Liver (tissue), 9 donors: ENCODE measurements around the gene TDRD7. TPM values are rescaled to one million over a fixed set of nuclear protein-coding genes. Genes with fewer than 3 reads are reported as not detected.

ENCODE experiments used
- DNase-seq: peaks from one replicate; pipeline ENCODE4 v3.0.0-alpha.2; 2017; ENCODE audit warnings: low spot score
- H3K27ac ChIP-seq, 2 donors: one replicate each; pipeline ENCODE4 v1.7.0; 2013; ENCODE audit warnings: inconsistent platforms in 2 of 2, low read length in 2 of 2, control low read depth in 1 of 2, low read depth in 1 of 2, mild to moderate bottlenecking in 1 of 2
- H3K27me3 ChIP-seq, 4 donors: one replicate each; pipeline versions ENCODE4 v1.6.1 to v1.7.0; 2013; ENCODE audit warnings: low read length in 3 of 4, inconsistent platforms in 1 of 4, mild to moderate bottlenecking in 1 of 4, moderate library complexity in 1 of 4; ENCODE audit not compliant: control insufficient read depth in 4 of 4, insufficient read depth in 4 of 4
- H3K36me3 ChIP-seq, 4 donors: one replicate each; pipeline versions ENCODE4 v1.6.1 to v1.7.0; 2013; ENCODE audit warnings: low read length in 3 of 4, mild to moderate bottlenecking in 3 of 4, low read depth in 1 of 4, moderate library complexity in 1 of 4; ENCODE audit not compliant: control insufficient read depth in 4 of 4, insufficient read depth in 3 of 4
- H3K4me1 ChIP-seq, 4 donors: one replicate each; pipeline versions ENCODE4 v1.6.1 to v1.7.0; 2013; ENCODE audit warnings: low read length in 3 of 4, mild to moderate bottlenecking in 3 of 4, moderate library complexity in 1 of 4; ENCODE audit not compliant: control insufficient read depth in 4 of 4, insufficient read depth in 4 of 4
- H3K4me3 ChIP-seq, 3 donors: one replicate each; pipeline versions ENCODE4 v1.6.1 to v1.7.0; 2013; ENCODE audit warnings: low read length in 3 of 3, control low read depth in 1 of 3, low read depth in 1 of 3, mild to moderate bottlenecking in 1 of 3
- H3K9ac ChIP-seq, 2 donors: one replicate each; pipeline ENCODE4 v1.7.0; 2013; ENCODE audit warnings: low read length in 2 of 2, mild to moderate bottlenecking in 2 of 2, moderate library complexity in 2 of 2, control low read depth in 1 of 2, low read depth in 1 of 2
- H3K9me3 ChIP-seq, 4 donors: one replicate each; pipeline versions ENCODE4 v1.6.1 to v1.7.0; 2013; ENCODE audit warnings: low read length in 3 of 4; ENCODE audit not compliant: control insufficient read depth in 4 of 4
- ATF3 ChIP-seq: IDR thresholded peaks from 2 replicates; pipeline ENCODE4 v1.6.1; 2016; ENCODE audit warnings: antibody characterized with exemption
- CTCF ChIP-seq: fragments of 150-350 bp; IDR thresholded peaks from 2 replicates; pipeline ENCODE4 v1.5.1; 2017; ENCODE audit warnings: improper control_type of control experiment, low read depth, low read length; ENCODE audit not compliant: missing input control
- EGR1 ChIP-seq, 2 donors: IDR thresholded peaks; 2 replicates each; pipeline ENCODE4 v1.6.1; 2016 to 2018; ENCODE audit warnings: antibody characterized with exemption in 2 of 2, low read depth in 2 of 2
- FOXA1 ChIP-seq: IDR thresholded peaks from 2 replicates; pipeline ENCODE4 v1.6.1; 2016; ENCODE audit warnings: antibody characterized with exemption
- FOXA2 ChIP-seq: IDR thresholded peaks from 2 replicates; pipeline ENCODE4 v1.6.1; 2016; ENCODE audit warnings: antibody characterized with exemption
- GABPA ChIP-seq, 2 donors: IDR thresholded peaks in 1 of 2; conservative IDR thresholded peaks in 1 of 2; 2 replicates each; pipeline ENCODE4 v1.6.1; 2016; ENCODE audit warnings: antibody characterized with exemption in 2 of 2, mild to moderate bottlenecking in 1 of 2, moderate library complexity in 1 of 2
- HNF4A ChIP-seq, 2 donors: conservative IDR thresholded peaks; 2 replicates each; pipeline ENCODE4 v1.6.1; 2016; ENCODE audit warnings: antibody characterized with exemption in 2 of 2, mild to moderate bottlenecking in 2 of 2
- HNF4G ChIP-seq: IDR thresholded peaks from 2 replicates; pipeline ENCODE4 v1.6.1; 2016; ENCODE audit warnings: antibody characterized with exemption
- JUND ChIP-seq, 2 donors: IDR thresholded peaks; 2 replicates each; pipeline ENCODE4 v1.6.1; 2016; ENCODE audit warnings: antibody characterized with exemption in 2 of 2
- MAX ChIP-seq: IDR thresholded peaks from 2 replicates; pipeline ENCODE4 v1.6.1; 2016; ENCODE audit warnings: antibody characterized with exemption
- NR2F2 ChIP-seq: IDR thresholded peaks from 2 replicates; pipeline ENCODE4 v1.6.1; 2016; ENCODE audit warnings: antibody characterized with exemption
- RAD21 ChIP-seq, 2 donors: IDR thresholded peaks; 2 replicates each; pipeline ENCODE4 v1.6.1; 2016; ENCODE audit warnings: antibody characterized with exemption in 2 of 2, mild to moderate bottlenecking in 2 of 2
- REST ChIP-seq: IDR thresholded peaks from 2 replicates; pipeline ENCODE4 v1.6.1; 2016; ENCODE audit warnings: antibody characterized with exemption, mild to moderate bottlenecking
- RXRA ChIP-seq, 2 donors: IDR thresholded peaks; 2 replicates each; pipeline ENCODE4 v1.6.1; 2017 to 2018; ENCODE audit warnings: antibody characterized with exemption in 2 of 2, mild to moderate bottlenecking in 1 of 2
- TAF1 ChIP-seq: conservative IDR thresholded peaks from 2 replicates; pipeline ENCODE4 v1.6.1; 2016; ENCODE audit warnings: antibody characterized with exemption, mild to moderate bottlenecking
- ZBTB33 ChIP-seq: IDR thresholded peaks from 2 replicates; pipeline ENCODE4 v1.6.1; 2016; ENCODE audit warnings: antibody characterized with exemption
- WGBS: extraction: QIAGEN DNeasy Blood & Tissue Kit; methylation state at CpG from one replicate; pipeline ENCODE4 v1.1.7; 2013; 5-methylcytosine and 5-hydroxymethylcytosine counted together
- polyA plus RNA-seq, 2 donors: library from polyadenylated mRNA; stranded (reverse) in 1 of 2; unstranded in 1 of 2; fragments of 200-250 nt in 1 of 2; fragments of >200 nt in 1 of 2; fragmentation: Nextera tagmentation in 1 of 2; extraction: Ambion mirVana in 1 of 2; gene quantifications; one replicate each; pipeline versions ENCODE4 v1.2.1 to v1.2.3, GENCODE V29; 2013 to 2015
- total RNA-seq, 2 donors: library from RNA; depleted of rRNA; stranded (reverse); fragments of >200 nt; gene quantifications; one replicate each; pipeline ENCODE4 v1.2.3, GENCODE V29; 2014
- donor health status: healthy.
- donor health status: healthy.
- donor health status: healthy.
- donor health status: healthy.
- donor health status: healthy.

Gene TDRD7
- total and polyA plus RNA-seq, 4 donors, result 3.6 to 6.9 (median 5.4) TPM

GRCh38 chr9:97502984-97503861, 91.3 kb downstream of the TDRD7 start:
- Histone ChIP-seq H3K9ac (no peak overlapping the region), H3K36me3 (no peaks in the 10 kb centered on the region), H3K4me3 (peak overlapping the region; percentile 66 to 91 (median 72)), H3K9me3 (no peaks in the 10 kb centered on the region), H3K4me1 (peaks cover 3 to 17% (median 12%) of the 10 kb centered on the region in 4 donors), H3K27ac (no peak overlapping the region), H3K27me3 (no peaks in the 10 kb centered on the region)
- DNase-seq, result peak; percentile 70
- TF ChIP-seq NR2F2 (no peak), HNF4A (conservative IDR thresholded peaks at IDR 0.05) (peak in 1 of 2 donors; percentile 33)
- WGBS, result 63% methylated on average over 17 of the region's 17 CpGs

GRCh38 chr9:97503862-97504210, 91.9 kb downstream of the TDRD7 start:
- DNase-seq, result no peak
- Histone ChIP-seq H3K9ac (no peak overlapping the region), H3K4me3 (no peak overlapping the region), H3K27me3 (no peaks in the 10 kb centered on the region), H3K27ac (peak overlapping the region in 1 of 2 donors; percentile 27), H3K4me1 (peaks cover 3 to 17% (median 12%) of the 10 kb centered on the region in 4 donors), H3K36me3 (no peaks in the 10 kb centered on the region), H3K9me3 (no peaks in the 10 kb centered on the region)
- 89% methylated on average over 1 of the region's 1 CpG for WGBS
- no peak for TF ChIP-seq CTCF
- no peak for TF ChIP-seq RAD21 (IDR thresholded peaks at IDR 0.05)
- no peak for TF ChIP-seq GABPA (IDR thresholded peaks at IDR 0.05 in 1 of 2, conservative IDR thresholded peaks at IDR 0.05 in 1 of 2)
- TF ChIP-seq JUND (IDR thresholded peaks at IDR 0.05), result no peak
- no peak for TF ChIP-seq REST
- no peak for TF ChIP-seq MAX
- TF ChIP-seq RXRA (IDR thresholded peaks at IDR 0.05), result no peak
- no peak for TF ChIP-seq NR2F2
- TF ChIP-seq ATF3, result no peak
- TF ChIP-seq TAF1, result no peak
- TF ChIP-seq HNF4A (conservative IDR thresholded peaks at IDR 0.05), result no peak
- no peak for TF ChIP-seq FOXA1
- no peak for TF ChIP-seq FOXA2
- TF ChIP-seq ZBTB33, result no peak
- TF ChIP-seq HNF4G, result no peak
- no peak for TF ChIP-seq EGR1 (IDR thresholded peaks at IDR 0.05; ENCODE audit: low read depth in 2 of 2)
